Prostate gland (tissue), 2 donors: ENCODE measurements around the gene CNP. TPM values are rescaled to one million over a fixed set of nuclear protein-coding genes. Genes with fewer than 3 reads are reported as not detected.
"Not testable (repeated sequence)": the region's sequence is repeated elsewhere in the genome, so short reads cannot be mapped to it uniquely, and the experiment has no call there.

ENCODE experiments used
- DNase-seq: peaks from one replicate; pipeline ENCODE4 v3.0.0-alpha.2; 2019; ENCODE audit warnings: low spot score
- H3K27ac ChIP-seq, 2 donors: fragments of 200-600 bp; sonication (generic); 2 replicates each; pipeline ENCODE4 v1.5.1; 2017 to 2019
- H3K27me3 ChIP-seq: fragments of 200-600 bp; sonication (generic); replicated peaks from 2 replicates; pipeline ENCODE4 v1.5.1; 2019; ENCODE audit not compliant: insufficient read depth
- H3K36me3 ChIP-seq, 2 donors: fragments of 200-600 bp; sonication (generic); 1 replicate in 1 of 2; 2 replicates in 1 of 2; pipeline versions ENCODE4 v1.5.1 to v1.8.1; 2017 to 2019
- H3K4me1 ChIP-seq: fragments of 200-600 bp; sonication (generic); replicated peaks from 2 replicates; pipeline ENCODE4 v1.5.1; 2019
- H3K4me3 ChIP-seq, 2 donors: fragments of 200-600 bp; sonication (generic); 2 replicates each; pipeline ENCODE4 v1.5.1; 2017 to 2019
- H3K9me3 ChIP-seq: fragments of 200-600 bp; sonication (generic); 2 replicates; pipeline ENCODE4 v1.5.1; 2017
- POLR2A ChIP-seq: fragments of 450-650 bp; IDR thresholded peaks from one replicate; pipeline ENCODE4 v1.6.1; 2016; ENCODE audit warnings: antibody characterized with exemption, mild to moderate bottlenecking
- POLR2AphosphoS5 ChIP-seq: sonication (generic); formaldehyde crosslinking; IDR thresholded peaks from one replicate; pipeline ENCODE4 v1.6.1; 2017; ENCODE audit warnings: antibody characterized with exemption
- WGBS: methylation state at CpG from one replicate; pipeline ENCODE4 v1.1.5; 2018; 5-methylcytosine and 5-hydroxymethylcytosine counted together
- intact Hi-C: fragments of 100-400 bp; cut with DNase I; formaldehyde crosslinking; loops from one replicate; pipeline ENCODE4 v1.14.2; 2022
- total RNA-seq, 2 donors: library from RNA; depleted of rRNA; stranded (reverse); fragments of >200 nt; gene quantifications; one replicate each; pipeline ENCODE4 v1.1.0, GENCODE V29; 2016
- TF ChIP-seq, protein P1 (sequence below), 4 experiments: fragments of 200-600 bp in 2 of 4; fragments of 450-650 bp in 2 of 4; sonication (generic) in 2 of 4; IDR thresholded peaks; 1 replicate in 3 of 4; 2 replicates in 1 of 4; pipeline ENCODE4 v1.5.1; 2016 to 2019; ENCODE audit warnings: antibody characterized with exemption in 4 of 4, mild to moderate bottlenecking in 2 of 4, moderate library complexity in 2 of 4

Gene CNP
- total RNA-seq, 2 donors from 2014 or later: 85.8 to 117 TPM

- H3K27ac ChIP-seq: peak within 1 kb of the TSS; percentile 69 to 82
- peaks cover 8% of the 10 kb centered on the region for H3K4me1 ChIP-seq
- peak; percentile 90 for DNase-seq
- no peaks in the 10 kb centered on the region for H3K27me3 ChIP-seq
- intact Hi-C loops: loop anchor here (5.0 kb wide), 1 partner anchor 52 kb away; the partner anchor contains the start of gene CNP
- no peaks in the 10 kb centered on the region for H3K9me3 ChIP-seq
- TF ChIP-seq, protein P1, sequence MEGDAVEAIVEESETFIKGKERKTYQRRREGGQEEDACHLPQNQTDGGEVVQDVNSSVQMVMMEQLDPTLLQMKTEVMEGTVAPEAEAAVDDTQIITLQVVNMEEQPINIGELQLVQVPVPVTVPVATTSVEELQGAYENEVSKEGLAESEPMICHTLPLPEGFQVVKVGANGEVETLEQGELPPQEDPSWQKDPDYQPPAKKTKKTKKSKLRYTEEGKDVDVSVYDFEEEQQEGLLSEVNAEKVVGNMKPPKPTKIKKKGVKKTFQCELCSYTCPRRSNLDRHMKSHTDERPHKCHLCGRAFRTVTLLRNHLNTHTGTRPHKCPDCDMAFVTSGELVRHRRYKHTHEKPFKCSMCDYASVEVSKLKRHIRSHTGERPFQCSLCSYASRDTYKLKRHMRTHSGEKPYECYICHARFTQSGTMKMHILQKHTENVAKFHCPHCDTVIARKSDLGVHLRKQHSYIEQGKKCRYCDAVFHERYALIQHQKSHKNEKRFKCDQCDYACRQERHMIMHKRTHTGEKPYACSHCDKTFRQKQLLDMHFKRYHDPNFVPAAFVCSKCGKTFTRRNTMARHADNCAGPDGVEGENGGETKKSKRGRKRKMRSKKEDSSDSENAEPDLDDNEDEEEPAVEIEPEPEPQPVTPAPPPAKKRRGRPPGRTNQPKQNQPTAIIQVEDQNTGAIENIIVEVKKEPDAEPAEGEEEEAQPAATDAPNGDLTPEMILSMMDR (IDR thresholded peaks at IDR 0.05): peak; percentile 76 to 97 (median 94)
- peak; percentile 52 for TF ChIP-seq POLR2A
- TF ChIP-seq POLR2AphosphoS5: peak; percentile 94
- 28% methylated on average over 10 of the region's 49 CpGs for WGBS
- peaks cover 7 to 9% of the 10 kb centered on the region in 2 donors for H3K36me3 ChIP-seq
- H3K4me3 ChIP-seq: peak within 1 kb of the TSS; percentile 71 to 84
Measured at GRCh38 chr17:42019509-42020404, 53.2 kb downstream of the CNP start, which contains the start of gene NKIRAS2. NKIRAS2 (plus strand) TSS chr17:42020090; CDS start chr17:42021578, 1,488 bp downstream.

GRCh38 chr17:42020845-42021244, 54.2 kb downstream of the CNP start:
- Histone ChIP-seq H3K27ac (peak overlapping the region; percentile 69 to 82), H3K4me3 (peak overlapping the region; percentile 71 to 84)
- WGBS: 74% methylated on average over 8 of the region's 8 CpGs
- H3K36me3 ChIP-seq, DNase-seq, H3K9me3 ChIP-seq, H3K4me1 ChIP-seq, intact Hi-C loops, H3K27me3 ChIP-seq: not testable (repeated sequence)

DNA sequence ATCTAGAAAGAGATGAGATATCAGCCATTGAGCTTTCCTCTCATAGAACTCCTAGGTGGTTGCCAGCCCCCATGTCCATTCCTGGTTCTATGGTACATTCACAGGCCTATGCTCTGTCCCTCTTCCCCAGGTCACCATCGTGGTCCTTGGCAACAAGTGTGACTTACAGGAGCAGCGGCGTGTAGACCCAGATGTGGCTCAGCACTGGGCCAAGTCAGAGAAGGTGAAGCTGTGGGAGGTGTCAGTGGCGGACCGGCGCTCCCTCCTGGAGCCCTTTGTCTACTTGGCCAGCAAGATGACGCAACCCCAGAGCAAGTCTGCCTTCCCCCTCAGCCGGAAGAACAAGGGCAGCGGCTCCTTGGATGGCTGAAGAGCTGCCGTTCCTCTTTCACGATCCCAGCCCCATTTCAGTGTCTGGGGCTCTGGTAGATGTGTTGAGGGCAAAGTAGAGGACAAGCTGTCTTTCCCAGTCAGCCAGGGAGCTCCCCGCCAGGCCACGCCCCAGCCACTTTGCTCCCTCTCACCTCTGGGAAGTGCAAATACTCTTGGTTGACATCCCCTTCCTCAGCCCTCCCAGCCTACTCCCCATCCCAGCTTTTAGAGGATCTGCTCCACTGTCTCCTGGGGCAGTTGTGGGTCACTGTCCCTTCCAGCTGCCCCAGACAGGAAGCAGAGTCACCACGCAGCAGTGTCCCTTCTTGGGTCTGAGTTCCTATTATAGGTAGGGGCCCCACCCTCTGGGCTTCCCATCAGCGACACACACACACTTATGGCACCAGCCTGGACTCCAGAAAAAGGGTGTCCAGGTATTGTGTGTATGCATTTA, 57.1 kb downstream of the CNP start:
- Histone ChIP-seq H3K36me3 (peaks cover 7 to 9% of the 10 kb centered on the region in 2 donors), H3K4me1 (peaks cover 5% of the 10 kb centered on the region), H3K27me3 (no peaks in the 10 kb centered on the region), H3K27ac (no peak overlapping the region), H3K4me3 (no peak overlapping the region), H3K9me3 (no peaks in the 10 kb centered on the region)
- intact Hi-C loops: no loop called here
- TF ChIP-seq POLR2A: no peak
- TF ChIP-seq, protein P1 (IDR thresholded peaks at IDR 0.05): no peak
- no peak for TF ChIP-seq POLR2AphosphoS5
- no peak for DNase-seq
- 80% methylated on average over 15 of the region's 15 CpGs for whole genome bisulfite sequencing

- Histone ChIP-seq H3K36me3 (peaks cover 7 to 9% of the 10 kb centered on the region in 2 donors), H3K9me3 (no peaks in the 10 kb centered on the region), H3K27me3 (no peaks in the 10 kb centered on the region), H3K4me1 (peaks cover 5% of the 10 kb centered on the region), H3K27ac (peak overlapping the region; percentile 8 to 22), H3K4me3 (no peak overlapping the region)
- intact Hi-C loops: loop anchor here (1.0 kb wide), 1 partner anchor 91 kb away; no protein-coding TSS in a partner anchor
- 71% methylated on average over 7 of the region's 8 CpGs for WGBS
- no peak for TF ChIP-seq POLR2AphosphoS5
- TF ChIP-seq POLR2A: no peak
- TF ChIP-seq, protein P1 (IDR thresholded peaks at IDR 0.05): no peak
- no peak for DNase-seq
Measured at GRCh38 chr17:42025191-42025579, 58.6 kb downstream of the CNP start.

DNA sequence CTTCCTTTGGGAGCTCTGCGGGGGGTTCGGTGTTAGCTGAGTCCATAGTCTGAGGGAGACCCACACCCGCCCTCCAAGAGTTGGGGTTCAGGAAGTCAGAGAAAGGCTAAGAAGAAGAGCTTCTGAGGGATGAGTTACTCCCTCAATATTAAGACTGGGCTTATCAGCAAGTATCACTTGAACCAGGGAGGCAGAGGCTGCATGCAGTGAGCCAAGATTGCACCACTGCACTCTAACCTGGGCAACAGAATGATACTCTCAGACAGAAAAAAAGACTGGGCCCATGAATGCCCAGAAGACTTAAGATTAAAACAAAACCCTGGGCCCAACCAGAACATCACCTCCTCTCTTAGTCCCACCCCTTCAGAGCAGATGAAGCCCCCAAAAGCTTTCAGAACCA, 59.3 kb downstream of the CNP start:
- no peak overlapping the region for H3K27ac ChIP-seq

More for the DNA sequence above, 59.3 kb downstream of the CNP start:
- H3K36me3 ChIP-seq: peaks cover 7 to 9% of the 10 kb centered on the region in 2 donors
- peaks cover under 1% of the 10 kb centered on the region for H3K4me1 ChIP-seq
- no peaks in the 10 kb centered on the region for H3K9me3 ChIP-seq
- 96% methylated on average over 3 of the region's 3 CpGs for WGBS
- TF ChIP-seq POLR2AphosphoS5 (no peak), POLR2A (no peak)
- TF ChIP-seq, protein P1 (IDR thresholded peaks at IDR 0.05): no peak
- intact Hi-C loops: loop anchor here (1.0 kb wide), 1 partner anchor 90 kb away; no protein-coding TSS in a partner anchor
- H3K4me3 ChIP-seq: no peak overlapping the region
- DNase-seq: no peak
- H3K27me3 ChIP-seq: no peaks in the 10 kb centered on the region
